GM12878 (cell line): Measurements from ENCODE around the gene OPTC. TPM values are rescaled to one million over a fixed set of nuclear protein-coding genes. Genes with fewer than 3 reads are reported as not detected.

Experiments used
- ATAC-seq: fragments of 200-7000 bp; cut with Tn5 transposase; 3 replicates; pipeline ENCODE4 v1.9.1; 2020; ENCODE audit warnings: mild to moderate bottlenecking, moderate library complexity
- BruUV-seq: library from RNA; stranded (reverse); fragments of 400-500 nt; replicated peaks from 2 replicates; lab custom pipeline; 2021; lab: Mats Ljungman, UMichigan
- CTCF ChIA-PET: fragments of 300-600 bp; sonication (Branson Sonifier 250); formaldehyde crosslinking; extraction: SDS; loops from one replicate; lab custom pipeline; 2021; ENCODE audit warnings: inconsistent platforms; lab: Yijun Ruan, JAX
- POLR2A ChIA-PET: fragments of 350-600 bp; formaldehyde crosslinking; extraction: SDS; loops from one replicate; lab custom pipeline; 2021; ENCODE audit warnings: inconsistent platforms; lab: Charles Lee
- RAD21 ChIA-PET: fragments of 300-600 bp; sonication (Branson Sonifier 250); formaldehyde crosslinking; loops from one replicate; lab custom pipeline; 2023; ENCODE audit warnings: antibody characterized with exemption; ENCODE audit not compliant: unreplicated experiment; lab: Charles Lee
- SMC1A ChIA-PET: fragments of 300-600 bp; sonication (Branson Sonifier 250); formaldehyde crosslinking; loops from one replicate; lab custom pipeline; 2023; ENCODE audit not compliant: unreplicated experiment, uncharacterized antibody; lab: Charles Lee
- DNase-seq: peaks from one replicate; pipeline ENCODE4 v3.0.0-alpha.2; 2011; ENCODE audit warnings: low read depth, low spot score
- FAIRE-seq: peaks from 3 replicates; lab custom pipeline; 2011; peaks lifted over from hg19 to GRCh38; lab: Jason Lieb, UNC
- H2AFZ ChIP-seq: 2 replicates; pipeline ENCODE4 v1.6.0; 2011; ENCODE audit warnings: low read depth, low read length, control low read depth; ENCODE audit not compliant: control insufficient read depth
- H3K27ac ChIP-seq: 2 replicates; pipeline ENCODE4 v1.5.1; 2011; ENCODE audit warnings: control low read depth; ENCODE audit not compliant: control insufficient read depth, insufficient read depth
- H3K27me3 ChIP-seq, 2 experiments: replicated peaks in 1 of 2; 2 replicates each; pipeline versions ENCODE4 v1.6.0 to v1.6.1; 2011; ENCODE audit warnings: low read length in 1 of 2; ENCODE audit not compliant: control insufficient read depth in 2 of 2, insufficient read depth in 2 of 2
- H3K36me3 ChIP-seq, 2 experiments: 2 replicates each; pipeline ENCODE4 v1.5.1; 2011; ENCODE audit warnings: low read length in 1 of 2; ENCODE audit not compliant: control insufficient read depth in 2 of 2, insufficient read depth in 2 of 2
- H3K4me1 ChIP-seq: 2 replicates; pipeline ENCODE4 v1.6.1; 2011; ENCODE audit warnings: mild to moderate bottlenecking, low read length, moderate library complexity, mixed read lengths; ENCODE audit not compliant: control insufficient read depth, insufficient read depth
- H3K4me2 ChIP-seq: 2 replicates; pipeline ENCODE4 v1.6.0; 2011; ENCODE audit warnings: control low read depth; ENCODE audit not compliant: control insufficient read depth, insufficient read depth
- H3K4me3 ChIP-seq: fragments of 200-600 bp; sonication (generic); 2 replicates; pipeline ENCODE4 v1.5.1; 2016
- H3K79me2 ChIP-seq: 2 replicates; pipeline ENCODE4 v1.6.0; 2011; ENCODE audit warnings: low read length; ENCODE audit not compliant: control insufficient read depth, insufficient read depth
- H3K9ac ChIP-seq: 2 replicates; pipeline ENCODE4 v1.8.0; 2011; ENCODE audit warnings: low read length, control low read depth, mixed read lengths; ENCODE audit not compliant: control insufficient read depth, insufficient read depth
- H3K9me3 ChIP-seq: replicated peaks from 3 replicates; pipeline ENCODE4 v1.5.1; 2011; ENCODE audit warnings: mild to moderate bottlenecking, low read length; ENCODE audit not compliant: control insufficient read depth, insufficient read depth
- H4K20me1 ChIP-seq: 2 replicates; pipeline ENCODE4 v1.6.0; 2011; ENCODE audit not compliant: control insufficient read depth, insufficient read depth
- ATF7 ChIP-seq: fragments of 450-650 bp; IDR thresholded peaks from 2 replicates; pipeline ENCODE4 v1.6.1; 2016; ENCODE audit warnings: low read depth, mild to moderate bottlenecking
- EGR1 ChIP-seq, 2 experiments: IDR thresholded peaks; 1 replicate in 1 of 2; 2 replicates in 1 of 2; pipeline ENCODE4 v1.6.1; 2011 to 2012; ENCODE audit warnings: low read depth in 2 of 2, low read length in 2 of 2, borderline replicate concordance in 1 of 2, mild to moderate bottlenecking in 1 of 2, moderate library complexity in 1 of 2
- MAX ChIP-seq: IDR thresholded peaks from 2 replicates; pipeline ENCODE4 v1.6.1; 2012; ENCODE audit warnings: low read depth, low read length, improper control_type of control experiment
- NFYA ChIP-seq: IDR thresholded peaks from 2 replicates; pipeline ENCODE4 v1.6.1; 2011; ENCODE audit warnings: low read depth, mild to moderate bottlenecking, low read length, improper control_type of control experiment, borderline replicate concordance
- PKNOX1 ChIP-seq: fragments of 450-650 bp; IDR thresholded peaks from 2 replicates; pipeline ENCODE4 v1.6.1; 2016; ENCODE audit warnings: mild to moderate bottlenecking
- RUNX3 ChIP-seq: IDR thresholded peaks from 2 replicates; pipeline ENCODE4 v1.6.1; 2012; ENCODE audit warnings: low read length, inconsistent platforms
- WGBS: methylation state at CpG from one replicate; pipeline ENCODE4 v1.1.6; 2016; ENCODE audit warnings: low lambda C conversion rate; ENCODE audit not compliant: insufficient replicate concordance, insufficient coverage; ENCODE audit errors: missing lambda C conversion rate; 5-methylcytosine and 5-hydroxymethylcytosine counted together
- in situ Hi-C: fragments of 300-500 bp; cut with MboI; formaldehyde crosslinking; loops from 9 replicates; pipeline ENCODE4 v1.14.3; 2018; ENCODE audit warnings: mixed read lengths
- intact Hi-C: fragments of 100-400 bp; cut with micrococcal nuclease; formaldehyde crosslinking; loops from one replicate; pipeline ENCODE4 v1.14.2; 2022; ENCODE audit not compliant: unreplicated experiment
- polyA plus RNA-seq, 11 experiments: library from polyadenylated mRNA; depleted of rRNA in 4 of 11; unstranded in 6 of 11; stranded (reverse) in 5 of 11; fragments of >200 nt; fragmentation: Nextera tagmentation in 4 of 11; fragmentation: Illumina TruSeq in 1 of 11; extraction: Ambion mirVana in 4 of 11; extraction: Trizol in 1 of 11; gene quantifications; 1 replicate in 1 of 11; 2 replicates in 10 of 11; pipeline versions ENCODE4 v1.2.1 to v1.2.3, GENCODE V29; 2011 to 2016; ENCODE audit warnings: inconsistent platforms in 2 of 11, missing spikeins in 2 of 11, low read depth in 1 of 11
- total RNA-seq, 4 experiments: library from RNA; depleted of rRNA in 3 of 4; stranded (reverse); fragments of >200 nt in 3 of 4; fragmentation: Illumina TruSeq in 1 of 4; extraction: Trizol in 1 of 4; gene quantifications; 2 replicates each; pipeline versions ENCODE4 v1.2.1 to v1.2.3, GENCODE V29; 2013 to 2021

Gene OPTC
- total and polyA plus RNA-seq, 10 of the 15 experiments (the other 5 are each of a cell fraction or from before 2014, with no cell fraction given), result not detected

GRCh38 chr1:203453016-203453415 is 40.9 kb upstream of the OPTC start:
- ChIA-PET RAD21 (interaction anchor here (1.1 to 2.3 kb wide), 7 partner anchors 10 to 178 kb away, joined by 3 to 15 read pairs (median 3); no protein-coding TSS in a partner anchor), POLR2A (interaction anchor here (0.5 to 1.6 kb wide), 7 partner anchors 10 to 167 kb away, joined by 3 to 6 read pairs (median 3); no protein-coding TSS in a partner anchor), SMC1A (interaction anchor here (0.6 to 5.0 kb wide), 15 partner anchors 8 to 521 kb away, joined by 3 to 16 read pairs (median 5); partner anchors contain the start of gene PRELP), CTCF (interaction anchor here (0.5 to 5.5 kb wide), 11 partner anchors 9 to 186 kb away, joined by 3 to 73 read pairs (median 5); no protein-coding TSS in a partner anchor)
- no peaks in the 10 kb centered on the region for H4K20me1 ChIP-seq
- no peaks in the 10 kb centered on the region for H3K27me3 ChIP-seq
- intact Hi-C loops, result no loop called here
- ATAC-seq (no peak), DNase-seq (no peak), FAIRE-seq (no peak)
- H3K4me3 ChIP-seq, result no peak overlapping the region
- H2AFZ ChIP-seq, result no peak overlapping the region
- BruUV-seq, result no TSS peak
- H3K9ac ChIP-seq, result no peak overlapping the region
- no peak overlapping the region for H3K4me2 ChIP-seq
- H3K36me3 ChIP-seq, result no peaks in the 10 kb centered on the region
- in situ Hi-C loops, result no loop called here
- 70% methylated on average over 5 of the region's 5 CpGs for WGBS
- H3K9me3 ChIP-seq, result no peaks in the 10 kb centered on the region
- no peak overlapping the region for H3K27ac ChIP-seq
- no peaks in the 10 kb centered on the region for H3K79me2 ChIP-seq
- TF ChIP-seq ATF7 (no peak), PKNOX1 (no peak), NFYA (no peak), EGR1 (IDR thresholded peaks at IDR 0.05; ENCODE audit: borderline replicate concordance in 1 of 2, low read depth in 2 of 2, low read length in 2 of 2) (no peak), RUNX3 (no peak), MAX (no peak)
- TF ChIP-seq, all 136 proteins: peak for 0
- peaks cover 3% of the 10 kb centered on the region; the same call in 1 of the 2 replicates for H3K4me1 ChIP-seq
